Measurements from ENCODE around the gene ERO1B. TPM values are rescaled to one million over a fixed set of nuclear protein-coding genes. Genes with fewer than 3 reads are reported as not detected.

The ERO1B gene
- total and polyA plus RNA-seq, 2 of the 13 experiments (the other 11 are each of a cell fraction or from before 2014, with no cell fraction given), result 1.6 to 2.1 TPM

- no TSS peak for BruUV-seq (replicated peaks)
- no peaks in the 10 kb centered on the region for H3K9me3 ChIP-seq (ENCODE audit: low read length)
- TF ChIP-seq SKIL (CRISPR knock-in tag; IDR thresholded peaks at IDR 0.05; ENCODE audit: borderline replicate concordance) (no peak), ZNF576 (CRISPR knock-in tag; IDR thresholded peaks at IDR 0.05) (no peak), KDM1A (CRISPR knock-in tag; IDR thresholded peaks at IDR 0.05) (no peak), FOXC1 (CRISPR knock-in tag; IDR thresholded peaks at IDR 0.05; ENCODE audit: borderline replicate concordance) (no peak), ISL2 (CRISPR knock-in tag; IDR thresholded peaks at IDR 0.05) (no peak), HDAC2 (CRISPR knock-in tag; IDR thresholded peaks at IDR 0.05) (no peak), FOXP4 (CRISPR knock-in tag; IDR thresholded peaks at IDR 0.05) (no peak), ZKSCAN8 (CRISPR knock-in tag; IDR thresholded peaks at IDR 0.05; ENCODE audit: borderline replicate concordance) (no peak), ZKSCAN5 (CRISPR knock-in tag; IDR thresholded peaks at IDR 0.05) (no peak), IKZF1 (IDR thresholded peaks at IDR 0.05) (no peak), KAT2B (IDR thresholded peaks at IDR 0.05; ENCODE audit: borderline replicate concordance, low read depth, low read length) (no peak)
- in situ Hi-C loops (cut with HindIII; ENCODE audit: extremely low pct_ligation_motif_present, low pct_unique_long_range_greater_than_20kb), result no loop called here
- no peaks in the 10 kb centered on the region for H4K20me1 ChIP-seq (ENCODE audit: insufficient read depth, low read length)
- intact Hi-C loops (cut with micrococcal nuclease; ENCODE audit: unreplicated experiment), result no loop called here
- H3K4me3 ChIP-seq (replicated peaks in 1 of 3; ENCODE audit: insufficient read depth in 1 of 3, low read depth in 2 of 3, low read length in 3 of 3), result no peak overlapping the region
- no peaks in the 10 kb centered on the region for H3K79me2 ChIP-seq (ENCODE audit: insufficient read depth, low read length)
- WGBS (ENCODE audit: low lambda C conversion rate), result 11% methylated on average over 6 of the region's 6 CpGs
- H2AFZ ChIP-seq (ENCODE audit: low read length), result no peak overlapping the region
- no peaks in the 10 kb centered on the region for H3K36me3 ChIP-seq (replicated peaks in 1 of 2; ENCODE audit: control insufficient read depth in 1 of 2, insufficient read depth in 2 of 2, low read length in 2 of 2)
- H3K4me1 ChIP-seq (ENCODE audit: insufficient read depth, low read length), result no peaks in the 10 kb centered on the region
- DNase-seq (ENCODE audit: low spot score), result no peak
- H3K9ac ChIP-seq (ENCODE audit: insufficient read depth, low read depth, low read length), result no peak overlapping the region
- FAIRE-seq, result no peak
- ChIA-PET CTCF (ENCODE audit: low intra/inter-chr PET ratio, low total read pairs) (no interaction called here), POLR2A (no interaction called here)
- H3K27me3 ChIP-seq (ENCODE audit: control insufficient read depth in 1 of 2, insufficient read depth in 2 of 2, low read length in 2 of 2), result peaks cover 0 to 1% of the 10 kb centered on the region in 2 experiments; a peak in 1 of 5 replicates
- no peak overlapping the region for H3K4me2 ChIP-seq (ENCODE audit: low read depth, low read length)
- no peak for ATAC-seq
- no peak overlapping the region for H3K27ac ChIP-seq (ENCODE audit: extremely low read length, insufficient read depth, low read length)
Observed at GRCh38 chr1:236307435-236307834, 25.7 kb upstream of the ERO1B start.
